SK-N-MC (cell line): ENCODE data around the gene CFAP46.

Source experiments
- EZH2 ChIP-seq: fragments of 200-600 bp; sonication (generic); IDR thresholded peaks from one replicate; pipeline ENCODE4 v1.6.1; 2017; ENCODE audit warnings: antibody characterized with exemption
- FOXP2 ChIP-seq: optimal IDR thresholded peaks from 2 replicates; pipeline ENCODE3; 2011; ENCODE audit warnings: mild to moderate bottlenecking, moderate library complexity; ENCODE audit not compliant: insufficient read depth; ENCODE audit errors: extremely low read length, control extremely low read depth
- POLR2AphosphoS5 ChIP-seq: IDR thresholded peaks from 2 replicates; pipeline ENCODE4 v1.6.1; 2012; ENCODE audit warnings: mild to moderate bottlenecking, low read depth, low read length, borderline replicate concordance

GRCh38 chr10:132911786-132912097 lies 30.6 kb downstream of the CFAP46 start:
- TF ChIP-seq POLR2AphosphoS5 (no peak), FOXP2 (no peak), EZH2 (no peak)
